SHP77 (cell line): ENCODE results near the gene SEPTIN5.
"Not testable (repeated sequence)": the region's sequence is repeated elsewhere in the genome, so short reads cannot be mapped to it uniquely, and the experiment has no call there.

ENCODE experiments used
- DNase-seq, 2 experiments: peaks; one replicate each; lab custom pipeline; 2025; lab: John Stamatoyannopoulos, UW

Gene SEPTIN5

DNA sequence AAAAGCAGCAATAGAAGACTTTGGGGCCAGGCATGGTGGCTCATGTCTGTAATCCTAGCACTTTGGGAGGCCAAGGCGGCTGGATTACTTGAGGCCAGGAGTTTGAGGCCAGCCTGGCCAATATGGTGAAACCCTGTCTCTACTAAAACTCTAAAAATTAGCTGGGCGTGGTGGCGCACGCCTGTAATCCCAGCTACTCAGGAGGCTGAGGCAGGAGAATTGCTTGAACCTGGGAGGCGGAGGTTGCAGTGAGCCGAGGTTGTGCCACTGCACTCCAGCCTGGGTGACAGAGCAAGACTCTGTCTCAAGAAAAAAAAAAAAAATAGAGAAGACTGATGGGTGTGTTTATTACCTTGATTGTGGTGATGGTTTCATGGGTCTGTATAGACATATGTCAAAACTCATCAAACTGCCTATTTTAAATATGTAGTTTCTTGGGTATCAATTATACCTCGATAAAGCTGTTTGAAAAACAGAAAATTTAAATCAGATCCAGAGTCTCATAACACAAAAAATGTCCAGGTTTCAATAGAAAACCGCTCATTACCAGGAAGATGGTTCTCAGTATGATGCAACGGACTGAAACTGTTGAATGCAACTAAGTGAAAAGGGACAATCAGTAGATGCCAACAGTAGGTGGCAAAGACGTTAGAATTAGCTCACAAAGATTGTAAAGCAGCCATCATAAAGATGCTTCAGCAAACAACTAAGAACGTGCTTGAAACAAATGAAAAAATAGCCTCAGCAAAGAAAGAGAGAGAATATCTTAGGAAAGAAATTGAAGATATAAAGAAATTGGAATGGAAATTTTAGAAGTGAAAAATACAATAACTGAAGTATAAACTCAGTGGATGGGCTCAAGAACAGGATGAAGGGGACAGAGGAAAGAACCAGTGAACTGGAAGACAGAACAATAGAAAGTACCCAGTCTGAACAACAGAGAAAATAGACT is 33.1 kb upstream of the SEPTIN5 start:
- no peak for DNase-seq

DNA sequence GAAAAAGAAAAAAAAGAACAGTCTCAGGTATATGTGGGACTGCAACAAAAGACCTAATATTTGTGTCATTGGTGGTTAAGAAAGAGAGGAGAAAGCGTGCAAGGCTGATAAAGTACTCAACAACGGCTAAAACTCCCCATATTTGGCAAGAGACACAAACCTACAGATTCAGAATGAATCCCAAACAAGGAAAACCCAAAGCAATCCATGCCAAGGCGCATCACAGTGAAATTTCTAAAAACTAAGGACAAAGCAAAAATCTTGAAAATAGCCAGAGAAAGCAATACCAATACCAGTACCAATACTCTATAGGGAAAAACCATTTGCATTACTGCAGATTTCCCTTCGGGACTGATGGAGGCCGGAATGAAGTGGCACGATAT is 32.4 kb upstream of the SEPTIN5 start:
- no peak for DNase-seq

DNA sequence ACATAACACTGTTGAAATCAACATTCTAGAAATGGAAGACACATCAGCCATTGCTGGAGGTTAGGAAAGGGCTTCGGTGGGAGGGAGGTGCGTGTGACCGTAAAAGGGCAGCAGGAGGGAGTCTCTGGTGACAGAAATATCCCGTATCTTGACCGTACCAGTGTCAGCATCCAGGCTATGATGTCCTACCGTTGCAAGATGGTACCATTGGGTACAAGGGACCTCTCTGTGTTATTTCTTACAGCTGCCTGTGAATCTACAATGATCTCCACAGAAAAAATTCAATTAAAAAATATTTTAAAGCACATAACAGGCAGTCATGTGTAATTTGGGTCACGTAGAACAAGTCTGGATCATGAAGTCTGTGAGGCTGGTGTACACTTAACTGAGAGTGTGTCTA is 27.4 kb upstream of the SEPTIN5 start:
- DNase-seq: no peak

DNA sequence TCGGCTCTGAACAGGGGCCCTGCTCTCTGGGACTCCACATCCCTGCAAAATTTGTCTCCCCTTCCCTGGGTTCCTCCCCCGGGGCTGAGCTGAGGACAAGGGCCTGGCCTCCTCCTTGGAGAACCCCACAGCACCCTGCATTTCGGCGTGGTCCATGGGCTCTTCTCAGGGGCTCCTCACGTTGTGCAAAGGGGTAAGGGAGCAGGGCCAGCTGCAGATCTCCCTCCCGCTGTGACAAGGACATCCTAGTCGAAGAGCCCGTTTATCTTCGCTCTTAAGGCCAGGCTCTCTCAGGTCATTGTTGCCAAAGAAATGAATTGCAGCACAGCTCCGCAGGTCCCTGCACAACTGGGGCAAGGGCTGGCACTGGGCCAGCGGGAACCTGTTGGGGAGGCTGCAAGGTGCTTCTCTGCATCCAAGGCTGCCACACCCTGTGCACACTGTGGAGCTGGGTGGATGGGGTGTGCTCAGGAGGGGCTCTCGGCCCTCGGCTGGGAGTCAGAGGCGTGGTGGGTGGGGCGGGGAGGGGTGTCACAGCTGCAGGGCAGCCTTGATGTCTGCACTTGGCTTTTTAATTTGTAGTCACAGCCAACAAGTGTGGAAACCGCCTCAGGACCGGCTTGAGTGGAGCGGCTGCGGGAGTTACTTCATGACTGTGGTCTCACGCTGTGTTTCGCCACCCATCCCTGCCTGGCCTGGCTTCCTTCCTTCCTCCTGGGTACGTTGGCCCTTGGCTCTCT is 26.6 kb upstream of the SEPTIN5 start:
- no peak for DNase-seq

DNA sequence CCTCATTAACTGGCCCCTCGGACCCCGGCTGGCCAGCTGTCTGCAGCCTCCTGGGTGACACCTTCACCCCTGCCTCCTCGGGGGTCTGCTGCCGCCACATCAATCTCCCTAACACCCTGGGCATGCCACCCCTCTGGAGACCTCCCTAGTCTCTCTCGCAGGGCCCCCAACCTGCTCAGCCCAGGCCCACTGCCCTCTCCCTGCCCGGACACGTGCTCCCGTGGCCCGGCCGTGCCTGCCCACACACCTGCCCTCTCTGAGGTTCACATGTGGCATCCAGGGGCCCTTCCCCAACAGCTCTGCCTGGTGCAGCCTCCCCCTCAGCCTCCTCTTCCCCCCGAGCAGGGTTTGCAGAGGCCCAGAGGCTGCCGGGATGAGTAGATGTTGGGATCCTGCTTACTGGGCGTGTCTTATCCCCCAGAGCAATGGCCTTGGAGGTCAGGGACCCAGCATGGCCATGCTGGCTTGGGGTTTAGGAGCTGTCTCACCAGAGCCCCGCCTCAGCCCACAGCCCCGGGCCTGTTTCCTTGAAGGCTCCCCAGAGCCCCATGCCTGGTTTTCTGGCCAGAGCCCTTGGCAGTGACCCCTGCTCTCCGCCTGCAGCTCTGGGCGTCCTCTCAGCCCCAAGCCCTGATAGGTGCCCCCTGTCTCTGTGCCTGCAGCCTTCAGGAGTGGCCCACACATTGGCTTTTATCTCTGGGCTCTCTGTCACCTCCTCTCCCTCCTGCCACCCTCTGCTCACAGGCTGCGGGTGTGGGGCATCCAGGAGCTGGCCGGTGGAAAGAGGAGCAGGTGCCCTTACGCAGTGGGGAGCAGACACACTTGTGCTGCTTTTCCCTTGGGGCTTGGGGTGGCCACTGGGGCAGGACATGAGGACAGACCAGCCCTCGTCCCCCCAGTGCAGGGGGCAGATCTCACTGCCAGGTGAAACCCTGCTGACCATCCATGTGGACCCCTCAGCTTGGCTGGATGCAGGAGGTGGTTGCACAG is 25.7 kb upstream of the SEPTIN5 start:
- no peak for DNase-seq

DNA sequence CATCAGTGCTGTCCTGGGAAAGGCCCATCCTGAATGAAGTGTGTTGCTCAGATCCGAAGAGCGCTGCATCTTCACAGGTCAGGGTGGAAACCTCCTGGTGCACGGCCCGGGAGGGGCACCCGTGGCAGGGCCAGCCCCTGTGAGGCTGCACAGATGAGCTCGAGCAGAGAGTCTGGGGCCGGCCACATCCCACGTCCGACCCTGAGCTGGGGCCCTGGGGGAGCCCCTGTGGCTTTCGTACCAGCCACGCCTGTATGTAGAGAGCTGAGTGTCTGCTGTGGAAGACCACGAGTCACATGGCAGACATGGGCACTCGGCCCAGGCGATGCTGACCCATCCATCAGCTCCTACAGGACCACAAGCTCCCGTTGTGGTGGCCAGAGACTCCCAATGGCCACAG is 24.9 kb upstream of the SEPTIN5 start:
- no peak for DNase-seq

DNA sequence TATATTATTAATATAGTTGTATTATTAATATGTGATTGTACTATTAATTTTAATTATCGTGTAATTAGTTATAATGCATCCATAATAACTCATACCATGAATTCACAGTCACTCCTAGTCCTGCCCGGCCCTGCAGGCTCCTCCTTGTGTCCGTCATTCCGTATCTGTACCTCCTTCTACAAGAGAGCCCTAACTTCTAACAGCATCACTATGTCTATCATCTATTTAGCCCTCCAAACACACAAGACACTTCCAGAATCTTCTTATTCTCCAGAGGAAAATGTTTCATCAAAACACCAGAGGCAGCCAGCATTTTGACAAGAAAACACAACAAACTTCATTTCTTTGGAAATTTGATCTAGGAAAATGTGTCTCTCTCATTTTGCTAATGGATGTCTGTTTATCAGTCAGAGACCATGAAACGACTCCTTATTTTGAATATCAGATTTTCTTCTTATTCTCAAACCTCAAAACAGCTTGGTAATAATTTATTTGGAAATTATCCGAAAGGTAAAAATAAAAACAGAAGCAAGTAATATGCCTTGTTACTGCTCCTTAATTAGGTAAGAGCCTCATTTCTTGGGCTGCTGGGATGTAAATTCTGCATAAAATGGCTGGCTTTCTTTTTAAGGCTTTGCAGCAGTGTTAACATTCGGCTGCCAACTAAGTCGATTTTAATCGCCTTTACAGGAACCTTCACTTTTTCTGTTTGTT is 23.1 kb upstream of the SEPTIN5 start:
- DNase-seq: no peak

DNA sequence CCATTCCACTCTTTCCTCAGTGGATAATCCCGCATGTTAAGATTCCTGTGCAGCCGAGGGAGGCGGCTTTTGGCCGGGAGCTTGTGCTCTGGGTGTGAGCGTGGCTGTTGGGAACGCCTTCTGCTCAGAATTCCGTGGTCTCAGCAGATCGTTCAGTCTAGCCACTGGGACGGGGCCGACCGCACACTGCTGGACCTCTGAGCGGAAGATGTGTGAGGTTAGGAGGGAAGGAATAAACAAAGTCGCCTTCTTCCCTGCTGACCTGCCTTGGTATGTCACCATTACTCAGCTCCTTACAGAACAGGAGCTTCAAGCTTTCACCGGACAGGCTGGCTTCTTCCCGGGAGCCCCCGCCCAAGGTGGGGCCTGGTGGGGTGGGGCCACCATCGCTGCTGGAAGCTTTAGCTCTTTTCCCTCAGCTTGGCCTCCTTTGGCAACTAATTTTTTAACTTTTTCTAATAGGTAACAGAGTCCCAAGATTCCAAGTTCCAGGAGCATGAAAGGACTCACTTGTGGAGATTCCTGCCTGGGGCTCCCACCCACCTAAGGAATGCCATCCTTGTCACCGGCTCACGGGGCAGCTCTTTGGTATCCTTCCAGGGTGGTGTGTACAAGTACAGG is 22.5 kb upstream of the SEPTIN5 start:
- no peak for DNase-seq

DNA sequence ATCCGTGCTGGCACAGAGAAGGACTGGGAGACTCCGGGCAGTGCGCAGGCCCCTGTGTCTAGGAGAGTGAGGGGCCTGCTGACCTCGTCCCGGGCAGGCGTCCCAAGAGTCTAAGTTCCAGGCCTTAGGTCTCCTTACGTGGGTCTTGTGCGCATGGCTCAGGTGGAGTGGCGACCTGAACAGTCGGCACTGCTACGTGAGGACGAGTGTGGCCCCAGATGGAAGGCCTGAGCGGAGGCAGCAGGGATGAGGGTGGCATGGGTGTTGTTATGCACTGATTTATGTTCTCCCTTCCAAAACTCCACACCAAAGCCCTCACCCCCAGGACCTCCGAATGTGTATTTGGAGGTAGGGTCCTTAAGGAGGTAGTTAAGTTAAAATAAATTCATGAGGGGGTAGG is 20.7 kb upstream of the SEPTIN5 start:
- DNase-seq: no peak

DNA sequence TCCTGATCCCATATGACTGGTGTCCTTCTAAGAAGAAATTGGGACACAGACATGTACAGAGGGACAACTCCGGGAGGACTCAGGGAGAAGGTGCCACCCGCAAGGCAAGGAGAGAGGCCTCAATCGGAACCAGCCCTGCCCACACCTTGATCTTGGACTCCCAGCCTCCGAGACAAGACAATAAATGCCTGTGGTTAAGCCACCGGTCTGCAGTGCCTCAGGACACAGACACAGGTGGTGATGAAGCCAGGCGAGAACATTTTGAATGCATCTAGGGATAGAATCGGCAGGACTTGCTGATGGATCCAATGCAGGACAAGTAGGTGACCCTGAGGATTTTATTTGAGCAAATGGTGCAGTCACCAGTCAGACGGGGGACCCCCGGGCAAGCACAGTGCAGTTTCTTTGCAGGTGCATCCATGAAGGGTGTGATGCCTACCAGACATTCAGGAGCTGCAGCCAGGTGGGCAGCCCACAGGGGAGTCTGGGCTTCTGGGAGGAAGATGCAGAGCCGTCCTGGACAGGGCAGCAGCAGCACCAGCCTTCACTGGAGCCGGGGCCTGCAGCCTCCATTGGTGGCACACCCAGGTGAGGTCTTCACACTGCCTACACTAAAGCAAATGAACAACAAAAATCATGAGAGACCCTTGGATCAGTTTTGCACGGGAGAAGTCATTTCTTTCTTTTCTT is 20.2 kb upstream of the SEPTIN5 start:
- no peak for DNase-seq

DNA sequence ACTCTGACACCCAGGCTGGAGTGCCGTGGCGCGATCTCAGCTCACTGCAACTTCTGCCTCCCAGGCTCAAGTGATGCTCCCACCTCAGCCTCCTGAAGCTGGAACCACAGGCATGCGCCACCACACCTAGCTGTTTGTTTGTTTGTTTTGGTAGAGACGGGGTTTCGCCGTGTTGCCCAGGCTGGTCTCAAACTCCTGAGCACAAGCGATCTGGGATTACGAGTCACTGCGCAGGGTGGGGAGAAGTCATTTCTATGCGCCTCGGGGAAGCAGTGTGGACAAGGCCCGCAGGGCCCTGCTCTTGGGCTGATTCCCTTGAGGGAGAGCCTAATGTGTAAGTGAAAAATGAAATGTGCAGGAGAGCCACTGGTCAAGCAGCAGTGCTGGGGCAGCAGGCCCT is 19.6 kb upstream of the SEPTIN5 start:
- DNase-seq: no peak

DNA sequence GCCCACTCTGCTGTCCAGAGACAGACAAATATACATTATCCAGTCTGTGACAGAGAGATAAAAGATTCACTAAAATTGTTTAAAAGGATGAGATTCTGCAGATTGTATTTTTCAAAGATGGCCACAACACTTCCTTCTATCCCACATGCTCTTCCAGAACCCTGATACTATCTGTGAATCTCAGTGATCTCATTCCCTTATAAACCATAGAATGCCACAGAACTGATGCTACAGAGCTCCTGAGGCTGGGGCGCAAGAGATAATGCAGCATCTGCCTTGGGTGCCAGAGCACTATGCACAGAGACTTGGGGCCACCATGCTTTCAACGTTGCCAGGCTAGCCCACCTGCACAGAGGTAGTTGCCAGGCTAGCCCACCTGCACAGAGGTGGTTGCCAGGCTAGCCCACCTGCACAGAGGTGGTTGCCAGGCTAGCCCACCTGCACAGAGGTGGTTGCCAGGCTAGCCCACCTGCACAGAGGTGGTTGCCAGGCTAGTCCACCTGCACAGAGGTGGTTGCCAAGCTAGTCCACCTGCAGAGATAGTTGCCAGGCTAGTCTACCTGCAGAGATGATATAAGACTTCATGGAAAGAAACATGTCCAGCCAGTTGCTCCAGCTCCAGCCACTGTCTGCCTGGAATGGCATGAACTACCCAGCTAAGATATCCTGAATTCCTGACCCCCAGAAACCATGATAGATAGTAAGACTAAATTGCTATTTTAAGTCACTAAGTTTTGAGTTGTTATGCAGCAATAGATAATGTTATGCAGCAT is 17.6 kb upstream of the SEPTIN5 start:
- no peak for DNase-seq

DNA sequence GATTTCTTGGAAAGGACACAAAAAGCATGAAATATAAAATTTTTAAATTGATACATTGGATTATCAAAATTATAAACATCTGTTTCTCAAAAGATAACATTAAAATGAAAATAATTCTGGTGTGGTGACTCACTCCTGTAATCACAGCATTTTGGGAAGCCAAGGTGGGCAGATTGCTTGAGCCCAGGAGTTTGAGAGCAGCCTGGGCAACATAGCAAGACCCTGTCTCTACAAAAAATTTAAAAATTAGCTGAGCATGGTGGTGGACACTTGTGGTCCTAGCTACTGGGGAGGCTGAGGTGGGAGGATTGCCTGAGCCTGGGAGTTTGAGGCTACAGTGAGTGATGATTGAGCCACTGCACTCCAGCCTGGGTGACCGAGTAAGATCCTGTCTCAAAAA is 16.4 kb upstream of the SEPTIN5 start:
- DNase-seq: not testable (repeated sequence)

DNA sequence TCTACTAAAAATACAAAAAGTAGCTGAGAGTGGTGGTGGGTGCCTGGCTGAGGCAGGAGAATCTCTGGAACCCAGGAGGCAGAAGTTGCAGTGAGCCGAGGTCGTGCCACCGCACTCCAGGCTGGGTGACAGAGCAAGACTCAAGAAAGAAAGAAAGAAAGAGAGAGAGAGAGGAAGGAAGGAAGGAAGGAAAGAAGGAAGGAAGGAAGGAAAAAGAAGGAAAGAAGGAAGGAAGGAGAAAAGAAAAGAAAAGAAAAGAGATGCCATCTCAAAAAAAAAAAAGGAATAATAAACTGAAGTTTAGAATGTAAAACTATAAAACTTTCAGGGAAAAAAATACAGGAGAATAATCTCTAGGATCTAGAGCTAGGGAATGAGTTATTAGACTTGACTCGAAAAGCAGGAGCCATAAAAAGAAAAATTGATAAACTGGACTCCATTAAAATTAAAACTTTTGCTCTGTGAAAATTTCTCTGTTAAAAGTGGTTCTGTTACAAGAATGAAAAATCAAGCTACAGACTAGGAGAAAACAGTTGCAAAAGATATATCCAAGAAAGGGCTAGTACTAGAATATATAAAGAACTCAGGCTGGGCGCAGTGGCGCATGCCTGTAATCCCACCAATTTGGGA is 13.4 kb upstream of the SEPTIN5 start:
- no peak for DNase-seq

DNA sequence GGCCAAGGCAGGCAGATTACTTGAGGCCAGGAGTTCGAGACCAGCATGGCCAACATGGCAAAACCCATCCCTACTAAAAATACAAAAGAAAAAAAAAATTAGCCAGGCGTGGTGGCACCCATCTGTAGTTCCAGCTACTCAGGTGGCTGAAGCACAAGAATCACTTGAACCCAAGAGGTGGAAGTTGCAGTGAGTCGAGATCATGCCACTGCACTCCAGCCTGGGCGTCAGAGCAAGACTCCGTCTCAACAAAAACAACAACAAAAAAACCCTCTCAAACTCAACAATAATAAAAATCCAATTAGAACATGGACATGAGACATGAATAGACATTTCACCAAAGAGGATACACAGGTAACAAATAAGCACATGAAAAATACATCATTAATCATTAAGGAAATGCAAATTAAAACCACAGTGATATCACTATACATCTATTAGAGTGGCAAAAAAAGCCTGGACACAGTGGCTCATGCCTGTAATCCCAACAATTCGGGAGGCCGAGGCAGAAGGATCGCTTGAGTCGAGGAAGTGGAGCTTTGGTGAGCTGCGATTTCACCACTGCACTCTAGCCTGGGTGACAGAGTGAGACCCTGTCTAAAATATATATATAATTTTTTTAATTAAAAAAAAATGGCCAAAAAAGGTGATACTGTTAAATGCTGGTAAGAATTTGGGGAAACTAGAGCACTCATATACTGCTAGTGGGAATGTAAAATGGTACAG is 12.7 kb upstream of the SEPTIN5 start:
- DNase-seq: no peak

DNA sequence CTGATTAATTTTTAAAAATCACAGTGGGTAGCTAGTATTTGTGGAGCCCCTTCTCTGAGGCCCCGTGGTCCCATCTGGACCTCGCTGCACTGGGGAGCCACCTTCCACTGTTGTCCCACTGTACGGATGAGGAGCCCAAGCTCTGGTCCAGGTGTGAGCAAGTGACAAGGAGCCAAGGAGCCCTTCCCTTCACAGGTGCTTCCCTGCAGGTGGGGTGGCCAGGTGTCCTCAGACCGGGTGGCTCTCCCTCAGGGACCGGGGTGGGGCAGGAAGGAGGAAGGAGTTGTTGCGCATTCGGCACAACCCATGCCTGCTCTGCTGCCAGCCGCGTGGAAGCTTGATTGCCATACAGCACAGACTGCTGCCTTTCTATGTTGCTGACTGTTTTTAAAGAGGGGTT is 10.4 kb upstream of the SEPTIN5 start:
- no peak for DNase-seq

DNA sequence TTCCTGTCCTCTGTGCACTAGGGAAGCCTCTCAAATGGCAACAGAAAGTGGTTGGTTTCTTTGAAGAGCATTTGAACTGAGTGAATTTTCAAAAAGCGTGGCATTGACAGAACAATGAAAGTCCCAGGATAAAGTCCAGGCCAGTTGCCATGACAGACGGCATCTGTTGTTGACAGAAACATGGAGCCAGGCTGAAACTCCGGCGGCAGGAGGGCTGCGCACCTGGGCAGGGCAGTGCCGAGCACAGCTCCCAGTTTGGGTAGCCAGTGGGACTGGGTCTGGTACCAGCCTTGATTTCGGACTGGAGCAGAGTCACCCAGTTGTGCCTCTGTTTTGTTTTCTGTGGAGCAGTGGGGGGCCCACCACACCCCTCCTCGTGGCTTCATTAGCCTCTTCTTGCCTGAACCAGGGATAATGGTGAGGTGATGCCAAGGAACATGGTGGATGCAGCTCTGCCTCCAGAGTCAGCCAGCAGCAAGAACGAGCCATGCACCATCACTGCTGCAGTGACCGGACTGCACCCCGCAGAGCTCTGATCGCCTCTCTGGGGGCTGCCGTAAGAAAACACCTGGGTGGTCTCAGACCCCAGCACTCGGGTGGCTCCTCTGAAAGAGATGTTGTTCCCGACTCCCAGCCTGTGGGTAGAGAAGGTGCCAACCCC is 9.8 kb upstream of the SEPTIN5 start:
- no peak for DNase-seq
